ENCODE data around the gene CADPS.

CADPS gene

GRCh38 chr3:62433396-62433795, 441.8 kb downstream of the CADPS start:
- TF ChIP-seq SPI1 (IDR thresholded peaks at IDR 0.05; ENCODE audit: borderline replicate concordance, low read depth) (no peak), POLR2AphosphoS5 (IDR thresholded peaks at IDR 0.05; ENCODE audit: low read depth) (no peak), CTCF (IDR thresholded peaks at IDR 0.05; ENCODE audit: insufficient read depth, low read length) (no peak), REST (IDR thresholded peaks at IDR 0.05; ENCODE audit: insufficient replicate concordance, low read depth) (no peak), GABPA (IDR thresholded peaks at IDR 0.05; ENCODE audit: low read depth) (no peak)
- peaks cover 2% of the 10 kb centered on the region for H3K27me3 ChIP-seq (ENCODE audit: insufficient read depth, poor library complexity, severe bottlenecking)
- no peak for DNase-seq (ENCODE audit: low read depth in 1 of 2, low spot score in 1 of 2)
- H3K27ac ChIP-seq (replicated peaks), result no peak overlapping the region
- H3K4me3 ChIP-seq (replicated peaks; ENCODE audit: insufficient read depth, low read length), result no peak overlapping the region

GRCh38 chr3:62421207-62421606, 454.0 kb downstream of the CADPS start:
- DNase-seq (ENCODE audit: low read depth in 1 of 2, low spot score in 1 of 2), result no peak
- no peak overlapping the region for H3K4me3 ChIP-seq (replicated peaks; ENCODE audit: insufficient read depth, low read length)
- no peak overlapping the region for H3K27ac ChIP-seq (replicated peaks)
- no peaks in the 10 kb centered on the region for H3K27me3 ChIP-seq (ENCODE audit: insufficient read depth, poor library complexity, severe bottlenecking)
- TF ChIP-seq GABPA (IDR thresholded peaks at IDR 0.05; ENCODE audit: low read depth) (no peak), CTCF (IDR thresholded peaks at IDR 0.05; ENCODE audit: insufficient read depth, low read length) (no peak), REST (IDR thresholded peaks at IDR 0.05; ENCODE audit: insufficient replicate concordance, low read depth) (no peak), SPI1 (IDR thresholded peaks at IDR 0.05; ENCODE audit: borderline replicate concordance, low read depth) (no peak), POLR2AphosphoS5 (IDR thresholded peaks at IDR 0.05; ENCODE audit: low read depth) (no peak)

GRCh38 chr3:62416144-62416543, 459.1 kb downstream of the CADPS start:
- TF ChIP-seq GABPA (IDR thresholded peaks at IDR 0.05; ENCODE audit: low read depth) (no peak), SPI1 (IDR thresholded peaks at IDR 0.05; ENCODE audit: borderline replicate concordance, low read depth) (no peak), REST (IDR thresholded peaks at IDR 0.05; ENCODE audit: insufficient replicate concordance, low read depth) (no peak), POLR2AphosphoS5 (IDR thresholded peaks at IDR 0.05; ENCODE audit: low read depth) (no peak), CTCF (IDR thresholded peaks at IDR 0.05; ENCODE audit: insufficient read depth, low read length) (no peak)
- DNase-seq (ENCODE audit: low read depth in 1 of 2, low spot score in 1 of 2), result no peak
- H3K27ac ChIP-seq (replicated peaks), result no peak overlapping the region
- H3K4me3 ChIP-seq (replicated peaks; ENCODE audit: insufficient read depth, low read length), result no peak overlapping the region
- no peaks in the 10 kb centered on the region for H3K27me3 ChIP-seq (ENCODE audit: insufficient read depth, poor library complexity, severe bottlenecking)
